ENCODE results near the gene NDEL1. TPM values are rescaled to one million over a fixed set of nuclear protein-coding genes. Genes with fewer than 3 reads are reported as not detected.

Gene NDEL1
- total RNA-seq, 1 experiment from 2014 or later = 34.7 TPM

DNA sequence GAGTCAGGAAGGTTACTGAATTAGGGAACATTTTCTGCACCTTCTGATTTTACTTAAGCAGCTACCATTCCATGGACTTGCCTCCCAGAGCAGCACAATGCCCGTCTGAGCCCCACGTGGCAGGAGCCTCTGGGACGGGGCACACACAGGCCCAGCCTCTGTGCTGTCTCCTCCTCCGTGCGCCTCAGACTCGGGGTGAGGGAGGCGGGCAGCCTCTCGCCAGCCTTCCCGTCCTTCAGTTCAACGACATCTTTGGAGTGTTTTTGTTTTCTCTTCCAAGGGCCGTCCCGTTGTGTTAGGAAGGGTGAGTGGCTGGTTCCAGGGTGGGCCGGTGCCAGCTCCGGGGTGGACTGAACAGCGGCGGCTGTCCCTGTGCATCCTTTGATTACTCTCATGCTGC lies 31.8 kb downstream of the NDEL1 start (continued):
- TF ChIP-seq, protein P1, sequence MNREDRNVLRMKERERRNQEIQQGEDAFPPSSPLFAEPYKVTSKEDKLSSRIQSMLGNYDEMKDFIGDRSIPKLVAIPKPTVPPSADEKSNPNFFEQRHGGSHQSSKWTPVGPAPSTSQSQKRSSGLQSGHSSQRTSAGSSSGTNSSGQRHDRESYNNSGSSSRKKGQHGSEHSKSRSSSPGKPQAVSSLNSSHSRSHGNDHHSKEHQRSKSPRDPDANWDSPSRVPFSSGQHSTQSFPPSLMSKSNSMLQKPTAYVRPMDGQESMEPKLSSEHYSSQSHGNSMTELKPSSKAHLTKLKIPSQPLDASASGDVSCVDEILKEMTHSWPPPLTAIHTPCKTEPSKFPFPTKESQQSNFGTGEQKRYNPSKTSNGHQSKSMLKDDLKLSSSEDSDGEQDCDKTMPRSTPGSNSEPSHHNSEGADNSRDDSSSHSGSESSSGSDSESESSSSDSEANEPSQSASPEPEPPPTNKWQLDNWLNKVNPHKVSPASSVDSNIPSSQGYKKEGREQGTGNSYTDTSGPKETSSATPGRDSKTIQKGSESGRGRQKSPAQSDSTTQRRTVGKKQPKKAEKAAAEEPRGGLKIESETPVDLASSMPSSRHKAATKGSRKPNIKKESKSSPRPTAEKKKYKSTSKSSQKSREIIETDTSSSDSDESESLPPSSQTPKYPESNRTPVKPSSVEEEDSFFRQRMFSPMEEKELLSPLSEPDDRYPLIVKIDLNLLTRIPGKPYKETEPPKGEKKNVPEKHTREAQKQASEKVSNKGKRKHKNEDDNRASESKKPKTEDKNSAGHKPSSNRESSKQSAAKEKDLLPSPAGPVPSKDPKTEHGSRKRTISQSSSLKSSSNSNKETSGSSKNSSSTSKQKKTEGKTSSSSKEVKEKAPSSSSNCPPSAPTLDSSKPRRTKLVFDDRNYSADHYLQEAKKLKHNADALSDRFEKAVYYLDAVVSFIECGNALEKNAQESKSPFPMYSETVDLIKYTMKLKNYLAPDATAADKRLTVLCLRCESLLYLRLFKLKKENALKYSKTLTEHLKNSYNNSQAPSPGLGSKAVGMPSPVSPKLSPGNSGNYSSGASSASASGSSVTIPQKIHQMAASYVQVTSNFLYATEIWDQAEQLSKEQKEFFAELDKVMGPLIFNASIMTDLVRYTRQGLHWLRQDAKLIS (CRISPR knock-in tag; IDR thresholded peaks at IDR 0.05; ENCODE audit: borderline replicate concordance) = no peak
- TF ChIP-seq, protein P2, sequence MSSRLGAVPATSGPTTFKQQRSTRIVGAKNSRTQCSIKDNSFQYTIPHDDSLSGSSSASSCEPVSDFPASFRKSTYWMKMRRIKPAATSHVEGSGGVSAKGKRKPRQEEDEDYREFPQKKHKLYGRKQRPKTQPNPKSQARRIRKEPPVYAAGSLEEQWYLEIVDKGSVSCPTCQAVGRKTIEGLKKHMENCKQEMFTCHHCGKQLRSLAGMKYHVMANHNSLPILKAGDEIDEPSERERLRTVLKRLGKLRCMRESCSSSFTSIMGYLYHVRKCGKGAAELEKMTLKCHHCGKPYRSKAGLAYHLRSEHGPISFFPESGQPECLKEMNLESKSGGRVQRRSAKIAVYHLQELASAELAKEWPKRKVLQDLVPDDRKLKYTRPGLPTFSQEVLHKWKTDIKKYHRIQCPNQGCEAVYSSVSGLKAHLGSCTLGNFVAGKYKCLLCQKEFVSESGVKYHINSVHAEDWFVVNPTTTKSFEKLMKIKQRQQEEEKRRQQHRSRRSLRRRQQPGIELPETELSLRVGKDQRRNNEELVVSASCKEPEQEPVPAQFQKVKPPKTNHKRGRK (CRISPR knock-in tag; IDR thresholded peaks at IDR 0.05; ENCODE audit: borderline replicate concordance) = no peak
- TF ChIP-seq PRRX2 (CRISPR knock-in tag; IDR thresholded peaks at IDR 0.05) (no peak), NR3C1 (CRISPR knock-in tag; conservative IDR thresholded peaks at IDR 0.05; ENCODE audit: low read depth) (no peak), EMX1 (CRISPR knock-in tag; IDR thresholded peaks at IDR 0.05) (no peak), TCF7 (CRISPR knock-in tag; IDR thresholded peaks at IDR 0.05; ENCODE audit: low read depth) (no peak), ZNF317 (CRISPR knock-in tag; IDR thresholded peaks at IDR 0.05; ENCODE audit: borderline replicate concordance, low read depth) (no peak), NFE2L1 (CRISPR knock-in tag; IDR thresholded peaks at IDR 0.05) (no peak)
- TF ChIP-seq, protein P3, sequence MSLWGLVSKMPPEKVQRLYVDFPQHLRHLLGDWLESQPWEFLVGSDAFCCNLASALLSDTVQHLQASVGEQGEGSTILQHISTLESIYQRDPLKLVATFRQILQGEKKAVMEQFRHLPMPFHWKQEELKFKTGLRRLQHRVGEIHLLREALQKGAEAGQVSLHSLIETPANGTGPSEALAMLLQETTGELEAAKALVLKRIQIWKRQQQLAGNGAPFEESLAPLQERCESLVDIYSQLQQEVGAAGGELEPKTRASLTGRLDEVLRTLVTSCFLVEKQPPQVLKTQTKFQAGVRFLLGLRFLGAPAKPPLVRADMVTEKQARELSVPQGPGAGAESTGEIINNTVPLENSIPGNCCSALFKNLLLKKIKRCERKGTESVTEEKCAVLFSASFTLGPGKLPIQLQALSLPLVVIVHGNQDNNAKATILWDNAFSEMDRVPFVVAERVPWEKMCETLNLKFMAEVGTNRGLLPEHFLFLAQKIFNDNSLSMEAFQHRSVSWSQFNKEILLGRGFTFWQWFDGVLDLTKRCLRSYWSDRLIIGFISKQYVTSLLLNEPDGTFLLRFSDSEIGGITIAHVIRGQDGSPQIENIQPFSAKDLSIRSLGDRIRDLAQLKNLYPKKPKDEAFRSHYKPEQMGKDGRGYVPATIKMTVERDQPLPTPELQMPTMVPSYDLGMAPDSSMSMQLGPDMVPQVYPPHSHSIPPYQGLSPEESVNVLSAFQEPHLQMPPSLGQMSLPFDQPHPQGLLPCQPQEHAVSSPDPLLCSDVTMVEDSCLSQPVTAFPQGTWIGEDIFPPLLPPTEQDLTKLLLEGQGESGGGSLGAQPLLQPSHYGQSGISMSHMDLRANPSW (CRISPR knock-in tag; conservative IDR thresholded peaks at IDR 0.05; ENCODE audit: low read depth) = no peak
- TF ChIP-seq, protein P4, sequence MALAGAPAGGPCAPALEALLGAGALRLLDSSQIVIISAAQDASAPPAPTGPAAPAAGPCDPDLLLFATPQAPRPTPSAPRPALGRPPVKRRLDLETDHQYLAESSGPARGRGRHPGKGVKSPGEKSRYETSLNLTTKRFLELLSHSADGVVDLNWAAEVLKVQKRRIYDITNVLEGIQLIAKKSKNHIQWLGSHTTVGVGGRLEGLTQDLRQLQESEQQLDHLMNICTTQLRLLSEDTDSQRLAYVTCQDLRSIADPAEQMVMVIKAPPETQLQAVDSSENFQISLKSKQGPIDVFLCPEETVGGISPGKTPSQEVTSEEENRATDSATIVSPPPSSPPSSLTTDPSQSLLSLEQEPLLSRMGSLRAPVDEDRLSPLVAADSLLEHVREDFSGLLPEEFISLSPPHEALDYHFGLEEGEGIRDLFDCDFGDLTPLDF (CRISPR knock-in tag; IDR thresholded peaks at IDR 0.05) = no peak

DNA sequence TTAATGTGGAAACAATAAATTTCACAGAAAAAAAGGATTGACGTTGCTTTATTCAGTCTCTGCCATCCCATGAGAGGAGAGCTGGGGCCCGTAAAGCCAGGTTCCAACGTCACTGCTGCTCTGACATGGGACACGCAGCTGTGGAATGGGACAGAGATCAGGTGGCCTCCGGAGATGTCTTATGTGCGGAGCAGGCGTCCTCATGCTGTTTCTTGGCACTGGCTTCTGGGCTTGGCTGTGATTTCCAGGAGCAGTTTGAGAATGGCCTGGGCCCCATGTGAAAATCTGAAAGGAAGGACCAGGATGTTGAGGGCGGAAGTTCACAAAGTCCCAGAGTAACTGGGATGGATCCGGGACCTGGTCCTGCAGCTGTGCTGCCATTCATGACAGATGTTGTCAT lies 32.4 kb downstream of the NDEL1 start:
- no peak for DNase-seq (ENCODE audit: low spot score)
- Mint-ChIP-seq H3K27me3 (ENCODE audit: low read depth) (no peaks in the 10 kb centered on the region), H3K9me3 (no peaks in the 10 kb centered on the region), H3K4me1 (0 out of 2 replicates have a peak, but pooled peaks cover 5% of the 10 kb centered on the region), H3K4me3 (no peak overlapping the region), H3K36me3 (peaks cover 13% of the 10 kb centered on the region; the same call in 1 of the 2 replicates), H3K27ac (0 out of 2 replicates have a peak overlapping the region, but pooled peaks have one; percentile 9)
- TF ChIP-seq, protein P5, sequence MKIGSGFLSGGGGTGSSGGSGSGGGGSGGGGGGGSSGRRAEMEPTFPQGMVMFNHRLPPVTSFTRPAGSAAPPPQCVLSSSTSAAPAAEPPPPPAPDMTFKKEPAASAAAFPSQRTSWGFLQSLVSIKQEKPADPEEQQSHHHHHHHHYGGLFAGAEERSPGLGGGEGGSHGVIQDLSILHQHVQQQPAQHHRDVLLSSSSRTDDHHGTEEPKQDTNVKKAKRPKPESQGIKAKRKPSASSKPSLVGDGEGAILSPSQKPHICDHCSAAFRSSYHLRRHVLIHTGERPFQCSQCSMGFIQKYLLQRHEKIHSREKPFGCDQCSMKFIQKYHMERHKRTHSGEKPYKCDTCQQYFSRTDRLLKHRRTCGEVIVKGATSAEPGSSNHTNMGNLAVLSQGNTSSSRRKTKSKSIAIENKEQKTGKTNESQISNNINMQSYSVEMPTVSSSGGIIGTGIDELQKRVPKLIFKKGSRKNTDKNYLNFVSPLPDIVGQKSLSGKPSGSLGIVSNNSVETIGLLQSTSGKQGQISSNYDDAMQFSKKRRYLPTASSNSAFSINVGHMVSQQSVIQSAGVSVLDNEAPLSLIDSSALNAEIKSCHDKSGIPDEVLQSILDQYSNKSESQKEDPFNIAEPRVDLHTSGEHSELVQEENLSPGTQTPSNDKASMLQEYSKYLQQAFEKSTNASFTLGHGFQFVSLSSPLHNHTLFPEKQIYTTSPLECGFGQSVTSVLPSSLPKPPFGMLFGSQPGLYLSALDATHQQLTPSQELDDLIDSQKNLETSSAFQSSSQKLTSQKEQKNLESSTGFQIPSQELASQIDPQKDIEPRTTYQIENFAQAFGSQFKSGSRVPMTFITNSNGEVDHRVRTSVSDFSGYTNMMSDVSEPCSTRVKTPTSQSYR (CRISPR knock-in tag; IDR thresholded peaks at IDR 0.05) = no peak
- TF ChIP-seq, protein P6, sequence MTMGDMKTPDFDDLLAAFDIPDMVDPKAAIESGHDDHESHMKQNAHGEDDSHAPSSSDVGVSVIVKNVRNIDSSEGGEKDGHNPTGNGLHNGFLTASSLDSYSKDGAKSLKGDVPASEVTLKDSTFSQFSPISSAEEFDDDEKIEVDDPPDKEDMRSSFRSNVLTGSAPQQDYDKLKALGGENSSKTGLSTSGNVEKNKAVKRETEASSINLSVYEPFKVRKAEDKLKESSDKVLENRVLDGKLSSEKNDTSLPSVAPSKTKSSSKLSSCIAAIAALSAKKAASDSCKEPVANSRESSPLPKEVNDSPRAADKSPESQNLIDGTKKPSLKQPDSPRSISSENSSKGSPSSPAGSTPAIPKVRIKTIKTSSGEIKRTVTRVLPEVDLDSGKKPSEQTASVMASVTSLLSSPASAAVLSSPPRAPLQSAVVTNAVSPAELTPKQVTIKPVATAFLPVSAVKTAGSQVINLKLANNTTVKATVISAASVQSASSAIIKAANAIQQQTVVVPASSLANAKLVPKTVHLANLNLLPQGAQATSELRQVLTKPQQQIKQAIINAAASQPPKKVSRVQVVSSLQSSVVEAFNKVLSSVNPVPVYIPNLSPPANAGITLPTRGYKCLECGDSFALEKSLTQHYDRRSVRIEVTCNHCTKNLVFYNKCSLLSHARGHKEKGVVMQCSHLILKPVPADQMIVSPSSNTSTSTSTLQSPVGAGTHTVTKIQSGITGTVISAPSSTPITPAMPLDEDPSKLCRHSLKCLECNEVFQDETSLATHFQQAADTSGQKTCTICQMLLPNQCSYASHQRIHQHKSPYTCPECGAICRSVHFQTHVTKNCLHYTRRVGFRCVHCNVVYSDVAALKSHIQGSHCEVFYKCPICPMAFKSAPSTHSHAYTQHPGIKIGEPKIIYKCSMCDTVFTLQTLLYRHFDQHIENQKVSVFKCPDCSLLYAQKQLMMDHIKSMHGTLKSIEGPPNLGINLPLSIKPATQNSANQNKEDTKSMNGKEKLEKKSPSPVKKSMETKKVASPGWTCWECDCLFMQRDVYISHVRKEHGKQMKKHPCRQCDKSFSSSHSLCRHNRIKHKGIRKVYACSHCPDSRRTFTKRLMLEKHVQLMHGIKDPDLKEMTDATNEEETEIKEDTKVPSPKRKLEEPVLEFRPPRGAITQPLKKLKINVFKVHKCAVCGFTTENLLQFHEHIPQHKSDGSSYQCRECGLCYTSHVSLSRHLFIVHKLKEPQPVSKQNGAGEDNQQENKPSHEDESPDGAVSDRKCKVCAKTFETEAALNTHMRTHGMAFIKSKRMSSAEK (CRISPR knock-in tag; IDR thresholded peaks at IDR 0.05; ENCODE audit: borderline replicate concordance) = no peak
- ChIA-PET POLR2A (no interaction called here), CTCF (no interaction called here)
- no peak for ATAC-seq

All from WTC11 (cell line).